PFSK-1 (cell line): ENCODE data around the gene RPL10.
A peak's percentile ranks its signal among the peaks of the same experiment; 100 is the strongest.

Experiments used
- FOXP2 ChIP-seq: optimal IDR thresholded peaks from 2 replicates; pipeline ENCODE3; 2011; ENCODE audit warnings: borderline replicate concordance, control low read depth, inconsistent platforms; ENCODE audit not compliant: insufficient read depth; ENCODE audit errors: extremely low read length, extremely low read depth
- POLR2AphosphoS5 ChIP-seq: IDR thresholded peaks from 2 replicates; pipeline ENCODE4 v1.6.1; 2012; ENCODE audit warnings: low read depth, mild to moderate bottlenecking, control low read depth, low read length, moderate library complexity
- REST ChIP-seq, 2 experiments: IDR thresholded peaks; 2 replicates each; pipeline versions ENCODE4 v1.6.1 to v1.8.0; 2011 to 2012; ENCODE audit warnings: low read depth in 2 of 2, low read length in 2 of 2, control low read depth in 1 of 2, inconsistent platforms in 1 of 2, mild to moderate bottlenecking in 1 of 2, moderate library complexity in 1 of 2; ENCODE audit not compliant: insufficient read depth in 1 of 2
- SIN3A ChIP-seq: IDR thresholded peaks from 2 replicates; pipeline ENCODE4 v1.6.1; 2012; ENCODE audit warnings: mild to moderate bottlenecking, low read length, moderate library complexity, borderline replicate concordance; ENCODE audit not compliant: insufficient read depth
- TAF1 ChIP-seq: IDR thresholded peaks from 2 replicates; pipeline ENCODE4 v1.6.1; 2012; ENCODE audit warnings: low read length, control low read depth, borderline replicate concordance; ENCODE audit not compliant: insufficient read depth

The RPL10 gene

GRCh38 chrX:154399527-154400368 lies 1.6 kb downstream of the RPL10 start:
- no peak for TF ChIP-seq SIN3A
- TF ChIP-seq FOXP2, result no peak
- no peak for TF ChIP-seq REST (IDR thresholded peaks at IDR 0.05; ENCODE audit: insufficient read depth in 1 of 2, low read depth in 2 of 2, low read length in 2 of 2)
- TF ChIP-seq POLR2AphosphoS5, result peak; percentile 60
- TF ChIP-seq TAF1, result 0 out of 2 replicates have a peak, but pooled peaks have one; percentile 29

- peak; percentile 99 for TF ChIP-seq POLR2AphosphoS5
- TF ChIP-seq SIN3A, result peak; percentile 91
- no peak for TF ChIP-seq FOXP2
- TF ChIP-seq TAF1, result no peak
- no peak for TF ChIP-seq REST (IDR thresholded peaks at IDR 0.05; ENCODE audit: insufficient read depth in 1 of 2, low read depth in 2 of 2, low read length in 2 of 2)
Observed at GRCh38 chrX:154401045-154401799, 3.0 kb downstream of the RPL10 start.

GRCh38 chrX:154401918-154402621 lies 3.9 kb downstream of the RPL10 start:
- TF ChIP-seq TAF1 (no peak), REST (IDR thresholded peaks at IDR 0.05; ENCODE audit: insufficient read depth in 1 of 2, low read depth in 2 of 2, low read length in 2 of 2) (no peak), POLR2AphosphoS5 (no peak), FOXP2 (no peak), SIN3A (no peak)

GRCh38 chrX:154402622-154403127 lies 4.5 kb downstream of the RPL10 start:
- TF ChIP-seq POLR2AphosphoS5, result no peak
- no peak for TF ChIP-seq SIN3A
- no peak for TF ChIP-seq FOXP2
- TF ChIP-seq REST (IDR thresholded peaks at IDR 0.05; ENCODE audit: insufficient read depth in 1 of 2, low read depth in 2 of 2, low read length in 2 of 2), result no peak
- no peak for TF ChIP-seq TAF1
